MCF 10A (cell line): ENCODE data around the gene FOS. TPM values are rescaled to one million over a fixed set of nuclear protein-coding genes. Genes with fewer than 3 reads are reported as not detected.
"Not testable (repeated sequence)": the region's sequence is repeated elsewhere in the genome, so short reads cannot be mapped to it uniquely, and the experiment has no call there.

Experiments used
- BruUV-seq: library from RNA; stranded (reverse); fragments of 400-500 nt; replicated peaks from 2 replicates; lab custom pipeline; 2021; lab: Mats Ljungman, UMichigan
- CTCF ChIA-PET: fragments of 300-600 bp; sonication (Branson Sonifier 250); formaldehyde crosslinking; extraction: SDS; loops from one replicate; lab custom pipeline; 2021; ENCODE audit warnings: antibody characterized with exemption, inconsistent platforms; lab: Yijun Ruan, JAX
- POLR2A ChIA-PET: fragments of 300-600, 350-650 bp; sonication (Branson Sonifier 250); formaldehyde crosslinking; extraction: SDS; loops from one replicate; lab custom pipeline; 2020; ENCODE audit warnings: antibody characterized with exemption, inconsistent platforms; lab: Yijun Ruan, JAX
- DNase-seq: peaks from one replicate; pipeline ENCODE4 v3.0.0-alpha.2; 2018; ENCODE audit not compliant: unreplicated experiment
- H3K27ac Mint-ChIP-seq: one replicate; pipeline ENCODE4 v1.8.0; 2022; ENCODE audit warnings: mild to moderate bottlenecking, low read depth, mixed read lengths; ENCODE audit not compliant: unreplicated experiment
- H3K27me3 Mint-ChIP-seq: one replicate; pipeline ENCODE4 v1.8.0; 2022; ENCODE audit warnings: mixed read lengths; ENCODE audit not compliant: insufficient read depth, unreplicated experiment
- H3K36me3 Mint-ChIP-seq: one replicate; pipeline ENCODE4 v1.8.0; 2022; ENCODE audit warnings: mild to moderate bottlenecking, moderate library complexity, mixed read lengths; ENCODE audit not compliant: insufficient read depth, unreplicated experiment
- H3K4me1 Mint-ChIP-seq: one replicate; pipeline ENCODE4 v1.8.0; 2022; ENCODE audit warnings: mixed read lengths; ENCODE audit not compliant: insufficient read depth, unreplicated experiment
- H3K4me3 Mint-ChIP-seq: one replicate; pipeline ENCODE4 v1.8.0; 2022; ENCODE audit warnings: mild to moderate bottlenecking, moderate library complexity, mixed read lengths; ENCODE audit not compliant: unreplicated experiment
- H3K9me3 Mint-ChIP-seq: one replicate; pipeline ENCODE4 v1.8.0; 2022; ENCODE audit warnings: mixed read lengths; ENCODE audit not compliant: unreplicated experiment
- intact Hi-C: fragments of 100-400 bp; cut with micrococcal nuclease; formaldehyde crosslinking; loops from 2 replicates; pipeline ENCODE4 v1.14.1; 2022
- total RNA-seq: library from RNA; stranded (reverse); gene quantifications from 2 replicates; pipeline ENCODE4 v1.2.3, GENCODE V29; 2022
- TF ChIP-seq, protein P1 (sequence below): fragments of 200-600 bp; IDR thresholded peaks from one replicate; pipeline ENCODE4 v1.8.0; 2022; ENCODE audit warnings: antibody characterized with exemption, mild to moderate bottlenecking; ENCODE audit not compliant: unreplicated experiment

FOS gene
- total RNA-seq, 1 experiment from 2014 or later: 139 TPM

DNA sequence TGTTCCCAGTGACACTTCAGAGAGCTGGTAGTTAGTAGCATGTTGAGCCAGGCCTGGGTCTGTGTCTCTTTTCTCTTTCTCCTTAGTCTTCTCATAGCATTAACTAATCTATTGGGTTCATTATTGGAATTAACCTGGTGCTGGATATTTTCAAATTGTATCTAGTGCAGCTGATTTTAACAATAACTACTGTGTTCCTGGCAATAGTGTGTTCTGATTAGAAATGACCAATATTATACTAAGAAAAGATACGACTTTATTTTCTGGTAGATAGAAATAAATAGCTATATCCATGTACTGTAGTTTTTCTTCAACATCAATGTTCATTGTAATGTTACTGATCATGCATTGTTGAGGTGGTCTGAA lies 3.0 kb downstream of the FOS start:
- no peaks in the 10 kb centered on the region for H3K9me3 Mint-ChIP-seq
- intact Hi-C loops: no loop called here
- no TSS peak for BruUV-seq
- CTCF ChIA-PET: interaction anchor here (0.7 to 3.3 kb wide), 8 partner anchors 13 to 207 kb away, joined by 3 to 20 read pairs (median 8); no protein-coding TSS in a partner anchor
- no peak for DNase-seq
- H3K4me1 Mint-ChIP-seq: peaks cover 17% of the 10 kb centered on the region
- H3K27me3 Mint-ChIP-seq: peaks cover 11% of the 10 kb centered on the region
- H3K27ac Mint-ChIP-seq: peak overlapping the region; percentile 99
- TF ChIP-seq, protein P1, sequence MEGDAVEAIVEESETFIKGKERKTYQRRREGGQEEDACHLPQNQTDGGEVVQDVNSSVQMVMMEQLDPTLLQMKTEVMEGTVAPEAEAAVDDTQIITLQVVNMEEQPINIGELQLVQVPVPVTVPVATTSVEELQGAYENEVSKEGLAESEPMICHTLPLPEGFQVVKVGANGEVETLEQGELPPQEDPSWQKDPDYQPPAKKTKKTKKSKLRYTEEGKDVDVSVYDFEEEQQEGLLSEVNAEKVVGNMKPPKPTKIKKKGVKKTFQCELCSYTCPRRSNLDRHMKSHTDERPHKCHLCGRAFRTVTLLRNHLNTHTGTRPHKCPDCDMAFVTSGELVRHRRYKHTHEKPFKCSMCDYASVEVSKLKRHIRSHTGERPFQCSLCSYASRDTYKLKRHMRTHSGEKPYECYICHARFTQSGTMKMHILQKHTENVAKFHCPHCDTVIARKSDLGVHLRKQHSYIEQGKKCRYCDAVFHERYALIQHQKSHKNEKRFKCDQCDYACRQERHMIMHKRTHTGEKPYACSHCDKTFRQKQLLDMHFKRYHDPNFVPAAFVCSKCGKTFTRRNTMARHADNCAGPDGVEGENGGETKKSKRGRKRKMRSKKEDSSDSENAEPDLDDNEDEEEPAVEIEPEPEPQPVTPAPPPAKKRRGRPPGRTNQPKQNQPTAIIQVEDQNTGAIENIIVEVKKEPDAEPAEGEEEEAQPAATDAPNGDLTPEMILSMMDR: no peak
- H3K4me3 Mint-ChIP-seq: peak overlapping the region; percentile 88
- peaks cover 84% of the 10 kb centered on the region for H3K36me3 Mint-ChIP-seq
- POLR2A ChIA-PET: interaction anchor here (0.5 to 7.6 kb wide), 23 partner anchors 8 to 571 kb away, joined by 3 to 187 read pairs (median 6); partner anchors contain the start of genes NEK9 and TMED10

DNA sequence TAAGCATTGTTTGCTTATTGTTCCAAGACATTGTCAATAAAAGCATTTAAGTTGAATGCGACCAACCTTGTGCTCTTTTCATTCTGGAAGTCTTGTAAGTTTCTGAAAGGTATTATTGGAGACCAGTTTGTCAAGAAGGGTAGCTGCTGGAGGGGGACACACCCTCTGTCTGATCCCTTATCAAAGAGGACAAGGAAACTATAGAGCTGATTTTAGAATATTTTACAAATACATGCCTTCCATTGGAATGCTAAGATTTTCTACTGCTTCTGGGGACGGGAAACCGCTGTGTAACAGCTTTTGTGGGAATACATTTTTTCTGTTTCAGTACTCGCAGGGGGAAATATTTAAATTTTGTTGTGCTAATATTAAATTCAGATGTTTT lies 3.5 kb downstream of the FOS start:
- intact Hi-C loops: no loop called here
- ChIA-PET POLR2A (interaction anchor here (0.6 to 7.6 kb wide), 23 partner anchors 8 to 571 kb away, joined by 3 to 187 read pairs (median 8); partner anchors contain the start of genes NEK9 and TMED10), CTCF (interaction anchor here (0.7 to 3.3 kb wide), 10 partner anchors 12 to 279 kb away, joined by 3 to 26 read pairs (median 8); no protein-coding TSS in a partner anchor)
- H3K36me3 Mint-ChIP-seq: peaks cover 84% of the 10 kb centered on the region
- BruUV-seq: no TSS peak
- no peaks in the 10 kb centered on the region for H3K9me3 Mint-ChIP-seq
- DNase-seq: no peak
- H3K4me1 Mint-ChIP-seq: peaks cover 13% of the 10 kb centered on the region
- peak overlapping the region; percentile 88 for H3K4me3 Mint-ChIP-seq
- peaks cover 11% of the 10 kb centered on the region for H3K27me3 Mint-ChIP-seq
- peak overlapping the region; percentile 99 for H3K27ac Mint-ChIP-seq
- TF ChIP-seq, protein P1: no peak

DNA sequence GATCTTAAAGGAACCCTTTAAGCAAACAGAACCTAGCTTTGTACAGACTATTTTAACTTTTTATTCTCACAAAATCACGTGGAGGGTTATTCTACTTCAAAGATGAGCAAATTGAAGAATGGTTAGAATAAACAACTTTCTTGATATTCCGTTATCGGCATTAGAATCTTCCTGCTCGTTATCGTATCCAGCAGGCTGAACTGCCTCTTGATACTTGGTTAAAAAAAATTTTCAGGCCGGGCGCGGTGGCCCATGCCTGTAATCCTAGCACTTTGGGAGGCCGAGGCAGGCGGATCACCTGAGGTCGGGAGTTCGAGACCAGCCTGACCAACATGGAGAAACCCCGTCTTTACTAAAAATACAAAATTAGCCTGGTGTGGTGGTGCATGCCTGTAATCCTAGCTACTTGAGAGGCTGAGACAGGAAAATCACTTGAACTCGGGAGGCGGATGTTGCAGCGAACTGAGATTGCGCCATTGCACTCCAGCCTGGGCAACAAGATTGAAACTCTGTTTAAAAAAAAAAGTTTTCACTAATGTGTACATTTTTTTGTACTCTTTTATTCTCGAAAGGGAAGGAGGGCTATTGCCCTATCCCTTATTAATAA lies 4.0 kb downstream of the FOS start:
- BruUV-seq, DNase-seq, H3K9me3 Mint-ChIP-seq, intact Hi-C loops: not testable (repeated sequence)
- Mint-ChIP-seq H3K36me3 (peaks cover 84% of the 10 kb centered on the region), H3K4me1 (peaks cover 13% of the 10 kb centered on the region), H3K27me3 (peaks cover 11% of the 10 kb centered on the region), H3K4me3 (peak overlapping the region; percentile 88), H3K27ac (peak overlapping the region; percentile 99)
- POLR2A ChIA-PET: interaction anchor here (0.7 to 7.6 kb wide), 23 partner anchors 9 to 156 kb away, joined by 3 to 187 read pairs (median 6); partner anchors contain the start of genes JDP2, NEK9 and TMED10
- CTCF ChIA-PET: interaction anchor here (0.6 to 3.3 kb wide), 12 partner anchors 10 to 278 kb away, joined by 3 to 26 read pairs (median 4); partner anchors contain the start of gene TMED10

DNA sequence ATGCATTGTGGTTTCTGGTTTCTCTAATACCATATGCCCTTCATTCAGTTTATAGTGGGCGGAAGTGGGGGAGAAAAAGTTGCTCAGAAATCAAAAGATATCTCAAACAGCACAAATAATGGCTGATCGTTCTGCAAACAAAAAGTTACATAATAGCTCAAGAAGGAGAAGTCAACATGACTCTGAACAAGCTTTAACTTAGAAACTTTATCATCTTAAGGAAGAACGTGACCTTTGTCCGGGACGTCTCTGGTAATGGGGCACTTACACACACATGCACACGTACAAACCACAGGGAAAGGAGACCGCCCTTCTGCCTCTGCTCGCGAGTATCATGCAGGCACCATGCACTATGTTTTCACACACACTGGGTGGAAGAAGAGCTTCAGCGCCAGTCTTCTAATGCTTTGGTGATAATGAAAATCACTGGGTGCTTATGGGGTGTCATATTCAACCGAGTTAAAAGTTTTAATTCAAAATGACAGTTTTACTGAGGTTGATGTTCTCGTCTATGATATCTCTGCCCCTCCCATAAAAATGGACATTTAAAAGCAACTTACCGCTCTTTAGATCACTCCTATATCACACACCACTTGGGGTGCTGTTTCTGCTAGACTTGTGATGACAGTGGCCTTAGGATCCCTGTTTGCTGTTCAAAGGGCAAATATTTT lies 4.7 kb downstream of the FOS start:
- H3K27ac Mint-ChIP-seq: peak overlapping the region; percentile 99
- no peak for DNase-seq
- peaks cover 11% of the 10 kb centered on the region for H3K27me3 Mint-ChIP-seq
- H3K9me3 Mint-ChIP-seq: no peaks in the 10 kb centered on the region
- TF ChIP-seq, protein P1: peak; percentile 22
- H3K4me1 Mint-ChIP-seq: peaks cover 13% of the 10 kb centered on the region
- no TSS peak for BruUV-seq
- CTCF ChIA-PET: interaction anchor here (0.6 to 3.3 kb wide), 17 partner anchors 9 to 278 kb away, joined by 3 to 26 read pairs (median 3); partner anchors contain the start of gene TMED10
- POLR2A ChIA-PET: interaction anchor here (0.8 to 7.6 kb wide), 17 partner anchors 9 to 157 kb away, joined by 3 to 187 read pairs (median 9); partner anchors contain the start of genes JDP2, NEK9 and TMED10
- peak overlapping the region; percentile 0 for H3K4me3 Mint-ChIP-seq
- intact Hi-C loops: no loop called here
- peaks cover 81% of the 10 kb centered on the region for H3K36me3 Mint-ChIP-seq
